Testis (tissue), 3 donors: ENCODE data around the gene PRIMPOL. TPM values are rescaled to one million over a fixed set of nuclear protein-coding genes. Genes with fewer than 3 reads are reported as not detected.

Experiments
- DNase-seq: peaks from one replicate; pipeline ENCODE4 v3.0.0-alpha.2; 2019
- H3K27ac ChIP-seq, 2 donors: fragments of 200-600 bp; sonication (generic); one replicate each; pipeline ENCODE4 v1.5.1; 2019
- H3K27me3 ChIP-seq: fragments of 200-600 bp; sonication (generic); one replicate; pipeline ENCODE4 v1.5.1; 2019
- H3K36me3 ChIP-seq: fragments of 200-600 bp; sonication (generic); one replicate; pipeline ENCODE4 v1.5.1; 2017; ENCODE audit warnings: low read depth; ENCODE audit errors: missing control alignments
- H3K4me1 ChIP-seq: fragments of 200-600 bp; sonication (generic); one replicate; pipeline ENCODE4 v1.5.1; 2019
- H3K4me3 ChIP-seq, 2 donors: fragments of 200-600 bp; sonication (generic); one replicate each; pipeline ENCODE4 v1.5.1; 2017 to 2019
- H3K9me3 ChIP-seq: fragments of 200-600 bp; sonication (generic); one replicate; pipeline ENCODE4 v1.5.1; 2017
- CTCF ChIP-seq, 3 experiments: fragments of 450-650 bp in 2 of 3; fragments of 200-600 bp in 1 of 3; sonication (generic) in 1 of 3; IDR thresholded peaks; one replicate each; pipeline ENCODE4 v1.5.1; 2016 to 2019; ENCODE audit warnings: antibody characterized with exemption in 3 of 3, mild to moderate bottlenecking in 2 of 3, moderate library complexity in 1 of 3
- POLR2A ChIP-seq: fragments of 450-650 bp; IDR thresholded peaks from one replicate; pipeline ENCODE4 v1.6.1; 2017; ENCODE audit warnings: antibody characterized with exemption, mild to moderate bottlenecking, moderate library complexity
- WGBS, 2 donors: methylation state at CpG; one replicate each; pipeline ENCODE4 v1.1.5; 2018; 5-methylcytosine and 5-hydroxymethylcytosine counted together
- intact Hi-C: fragments of 100-400 bp; cut with DNase I; formaldehyde crosslinking; loops from one replicate; pipeline ENCODE4 v1.15.1; 2023; ENCODE audit warnings: low total_unique reads
- polyA plus RNA-seq: library from polyadenylated mRNA; stranded (reverse); fragments of 350-450 nt; fragmentation: Illumina TruSeq; extraction: RNeasy Lipid Tissue Mini Kit (QIAGEN cat#74804); gene quantifications from one replicate; pipeline ENCODE4 v1.2.3, GENCODE V29; 2014; ENCODE audit warnings: low read depth, low replicate concordance; ENCODE audit not compliant: insufficient read depth
- total RNA-seq, 2 donors: library from RNA; depleted of rRNA; stranded (reverse); fragments of >200 nt; gene quantifications; one replicate each; pipeline ENCODE4 v1.2.3, GENCODE V29; 2016

Gene PRIMPOL
- total and polyA plus RNA-seq, 3 donors from 2014 or later, result 16.3 to 18.8 (median 17.6) TPM

GRCh38 chr4:184635381-184635780, 14.2 kb upstream of the PRIMPOL start:
- 73 to 88% methylated on average over 3 of the region's 3 CpGs for WGBS, 2 donors

GRCh38 chr4:184636144-184636543, 13.4 kb upstream of the PRIMPOL start:
- peaks cover 5% of the 10 kb centered on the region for H3K4me1 ChIP-seq
- H3K4me3 ChIP-seq, result no peak overlapping the region
- intact Hi-C loops, result no loop called here
- H3K27me3 ChIP-seq, result no peaks in the 10 kb centered on the region
- H3K36me3 ChIP-seq, result no peaks in the 10 kb centered on the region
- no peak for DNase-seq
- H3K27ac ChIP-seq, result no peak overlapping the region
- WGBS, 2 donors, result 96 to 98% methylated on average over 4 of the region's 4 CpGs
- H3K9me3 ChIP-seq, result no peaks in the 10 kb centered on the region
- TF ChIP-seq CTCF (IDR thresholded peaks at IDR 0.05) (no peak), POLR2A (no peak)

More at GRCh38 chr4:184635381-184635780, 14.2 kb upstream of the PRIMPOL start:
- H3K36me3 ChIP-seq, result no peaks in the 10 kb centered on the region
- H3K27me3 ChIP-seq, result no peaks in the 10 kb centered on the region
- no peak for DNase-seq
- H3K4me3 ChIP-seq, result no peak overlapping the region
- intact Hi-C loops, result no loop called here
- H3K4me1 ChIP-seq, result peaks cover 5% of the 10 kb centered on the region
- TF ChIP-seq CTCF (IDR thresholded peaks at IDR 0.05), result no peak
- no peak for TF ChIP-seq POLR2A
- H3K27ac ChIP-seq, result no peak overlapping the region
- H3K9me3 ChIP-seq, result no peaks in the 10 kb centered on the region

GRCh38 chr4:184636897-184637296, 12.6 kb upstream of the PRIMPOL start:
- intact Hi-C loops, result no loop called here
- H3K27ac ChIP-seq, result no peak overlapping the region
- no peaks in the 10 kb centered on the region for H3K36me3 ChIP-seq
- H3K4me3 ChIP-seq, result no peak overlapping the region
- DNase-seq, result no peak
- TF ChIP-seq POLR2A, result no peak
- no peak for TF ChIP-seq CTCF (IDR thresholded peaks at IDR 0.05)
- H3K9me3 ChIP-seq, result no peaks in the 10 kb centered on the region
- peaks cover 5% of the 10 kb centered on the region for H3K4me1 ChIP-seq
- H3K27me3 ChIP-seq, result no peaks in the 10 kb centered on the region
- WGBS, 2 donors, result 74 to 86% methylated on average over 4 of the region's 4 CpGs

- no peak for DNase-seq
- Histone ChIP-seq H3K9me3 (no peaks in the 10 kb centered on the region), H3K27ac (no peak overlapping the region), H3K4me1 (peaks cover 5% of the 10 kb centered on the region), H3K4me3 (no peak overlapping the region), H3K27me3 (no peaks in the 10 kb centered on the region), H3K36me3 (no peaks in the 10 kb centered on the region)
- no peak for TF ChIP-seq POLR2A
- TF ChIP-seq CTCF (IDR thresholded peaks at IDR 0.05), result no peak
- intact Hi-C loops, result loop anchor here (10.0 kb wide), 1 partner anchor 104 kb away; no protein-coding TSS in a partner anchor
- WGBS, 2 donors, result 87 to 93% methylated on average over 3 of the region's 3 CpGs
Measured at GRCh38 chr4:184641022-184641421, 8.5 kb upstream of the PRIMPOL start.

- Histone ChIP-seq H3K4me3 (no peak overlapping the region), H3K9me3 (no peaks in the 10 kb centered on the region), H3K27me3 (no peaks in the 10 kb centered on the region), H3K27ac (no peak overlapping the region), H3K36me3 (no peaks in the 10 kb centered on the region), H3K4me1 (peaks cover 6% of the 10 kb centered on the region)
- DNase-seq, result no peak
- intact Hi-C loops, result loop anchor here (10.0 kb wide), 1 partner anchor 103 kb away; no protein-coding TSS in a partner anchor
- no peak for TF ChIP-seq CTCF (IDR thresholded peaks at IDR 0.05)
- no peak for TF ChIP-seq POLR2A
- WGBS, 2 donors, result 95 to 96% methylated on average over 5 of the region's 5 CpGs
Measured at GRCh38 chr4:184641451-184641850, 8.1 kb upstream of the PRIMPOL start.
